ENCODE data around the gene LOXL4.
A peak's percentile ranks its signal among the peaks of the same experiment; 100 is the strongest.

LOXL4 gene

GRCh38 chr10:98295401-98295811 lies 27.4 kb upstream of the LOXL4 start:
- no peak for DNase-seq (ENCODE audit: low spot score)

GRCh38 chr10:98294270-98294627 lies 26.3 kb upstream of the LOXL4 start:
- DNase-seq (ENCODE audit: low spot score), result no peak

- DNase-seq (ENCODE audit: low spot score), result peak; percentile 58
These were observed 25.7 kb upstream of the LOXL4 start for GRCh38 chr10:98293550-98294269.

- no peak for DNase-seq (ENCODE audit: low spot score)
These were observed 25.0 kb upstream of the LOXL4 start for GRCh38 chr10:98292971-98293370.

- DNase-seq (ENCODE audit: low spot score), result no peak
These were observed 21.8 kb upstream of the LOXL4 start for GRCh38 chr10:98289802-98290209.

- no peak for DNase-seq (ENCODE audit: low spot score)
These were observed 19.3 kb upstream of the LOXL4 start for GRCh38 chr10:98287321-98287720.

GRCh38 chr10:98286419-98286818 lies 18.4 kb upstream of the LOXL4 start:
- no peak for DNase-seq (ENCODE audit: low spot score)

GRCh38 chr10:98285416-98285815 lies 17.4 kb upstream of the LOXL4 start:
- DNase-seq (ENCODE audit: low spot score), result no peak

- DNase-seq (ENCODE audit: low spot score), result no peak
These were observed 8.3 kb upstream of the LOXL4 start for GRCh38 chr10:98276311-98276710.

- no peak for DNase-seq (ENCODE audit: low spot score)
These were observed 6.6 kb upstream of the LOXL4 start for GRCh38 chr10:98274562-98274961.

- no peak for DNase-seq (ENCODE audit: low spot score)
These were observed 5.3 kb upstream of the LOXL4 start for GRCh38 chr10:98273057-98273850.

GRCh38 chr10:98272656-98273055 lies 4.7 kb upstream of the LOXL4 start:
- DNase-seq (ENCODE audit: low spot score), result no peak

GRCh38 chr10:98272245-98272644 lies 4.3 kb upstream of the LOXL4 start:
- no peak for DNase-seq (ENCODE audit: low spot score)

GRCh38 chr10:98270786-98271185 lies 2.8 kb upstream of the LOXL4 start:
- DNase-seq (ENCODE audit: low spot score), result no peak

- DNase-seq (ENCODE audit: low spot score), result no peak
These were observed 2.2 kb upstream of the LOXL4 start for GRCh38 chr10:98270073-98270740.

GRCh38 chr10:98269435-98269912 lies 1.5 kb upstream of the LOXL4 start:
- DNase-seq (ENCODE audit: low spot score), result peak; percentile 78

- DNase-seq (ENCODE audit: low spot score), result no peak
These were observed 869 bp upstream of the LOXL4 start for GRCh38 chr10:98268694-98269431.

GRCh38 chr10:98267069-98267893 lies 713 bp downstream of the LOXL4 start:
- no peak for DNase-seq (ENCODE audit: low spot score)

GRCh38 chr10:98266647-98267046 lies 1.3 kb downstream of the LOXL4 start:
- DNase-seq (ENCODE audit: low spot score), result no peak

GRCh38 chr10:98265403-98266378 lies 2.3 kb downstream of the LOXL4 start:
- DNase-seq (ENCODE audit: low spot score), result no peak
